Panc1 (cell line): ENCODE measurements around the gene CHST11.

Source experiments
- CTCF ChIP-seq: fragments of 450-650 bp; IDR thresholded peaks from 2 replicates; pipeline ENCODE4 v1.5.1; 2017; ENCODE audit warnings: mild to moderate bottlenecking
- REST ChIP-seq, 2 experiments: IDR thresholded peaks; 2 replicates each; pipeline ENCODE4 v1.6.1; 2011 to 2012; ENCODE audit warnings: low read depth in 2 of 2, control low read depth in 1 of 2, low read length in 1 of 2, mild to moderate bottlenecking in 1 of 2, moderate library complexity in 1 of 2; ENCODE audit not compliant: insufficient read depth in 1 of 2

GRCh38 chr12:104538056-104538455 is 81.3 kb downstream of the CHST11 start:
- TF ChIP-seq CTCF (no peak), REST (IDR thresholded peaks at IDR 0.05; ENCODE audit: insufficient read depth in 1 of 2, low read depth in 2 of 2, low read length in 1 of 2) (no peak)
